ENCODE results near the gene IFT57. TPM values are rescaled to one million over a fixed set of nuclear protein-coding genes. Genes with fewer than 3 reads are reported as not detected.

IFT57 gene
- total and polyA plus RNA-seq, 12 donors, result 5.9 to 29.5 (median 20.4) TPM

- Histone ChIP-seq H3K4me1 (peaks cover 0 to 47% (median 0%) of the 10 kb centered on the region in 9 donors), H3K27ac (peak overlapping the region in 1 of 10 donors; percentile 83), H3K9me3 (no peaks in the 10 kb centered on the region), H3K4me3 (peak overlapping the region in 1 of 10 donors; percentile 22), H3K36me3 (no peaks in the 10 kb centered on the region), H3K27me3 (no peaks in the 10 kb centered on the region)
- 59 to 73% methylated on average over 6 of the region's 6 CpGs for WGBS, 2 donors
- DNase-seq (no peak), ATAC-seq (peak in 5 of 8 donors; percentile 24 to 59 (median 38))
- no peak for TF ChIP-seq CTCF (IDR thresholded peaks at IDR 0.05)
- intact Hi-C loops (cut with DNase I), result no loop called here
Measured at GRCh38 chr3:108125550-108126071, 96.6 kb downstream of the IFT57 start.

- peaks cover 0 to 47% (median 0%) of the 10 kb centered on the region in 9 donors for H3K4me1 ChIP-seq
- WGBS, 2 donors, result 88 to 96% methylated on average over 4 of the region's 4 CpGs
- H3K9me3 ChIP-seq, result no peaks in the 10 kb centered on the region
- DNase-seq, result no peak
- peak overlapping the region in 1 of 10 donors; percentile 83 for H3K27ac ChIP-seq
- intact Hi-C loops (cut with DNase I), result no loop called here
- H3K27me3 ChIP-seq, result no peaks in the 10 kb centered on the region
- no peaks in the 10 kb centered on the region for H3K36me3 ChIP-seq
- peak overlapping the region in 1 of 10 donors; percentile 22 for H3K4me3 ChIP-seq
- no peak for ATAC-seq
- TF ChIP-seq CTCF (IDR thresholded peaks at IDR 0.05), result no peak
Measured at GRCh38 chr3:108125153-108125543, 97.1 kb downstream of the IFT57 start.

- Histone ChIP-seq H3K27ac (peak overlapping the region in 1 of 10 donors; percentile 83), H3K4me3 (peak overlapping the region in 1 of 10 donors; percentile 23), H3K9me3 (no peaks in the 10 kb centered on the region), H3K36me3 (no peaks in the 10 kb centered on the region), H3K4me1 (peaks cover 0 to 48% (median 0%) of the 10 kb centered on the region in 9 donors), H3K27me3 (no peaks in the 10 kb centered on the region)
- intact Hi-C loops (cut with DNase I), result no loop called here
- no peak for DNase-seq
- 57 to 68% methylated on average over 10 of the region's 10 CpGs for WGBS, 2 donors
- TF ChIP-seq CTCF (IDR thresholded peaks at IDR 0.05), result no peak
- peak in 3 of 8 donors; percentile 38 to 39 (median 38) for ATAC-seq
Measured at GRCh38 chr3:108124337-108125152, 97.7 kb downstream of the IFT57 start.

- no peak for TF ChIP-seq CTCF (IDR thresholded peaks at IDR 0.05)
- WGBS, 2 donors, result 73 to 75% methylated on average over 3 of the region's 3 CpGs
- no peak for ATAC-seq
- intact Hi-C loops (cut with DNase I), result no loop called here
- Histone ChIP-seq H3K27ac (no peak overlapping the region), H3K36me3 (no peaks in the 10 kb centered on the region), H3K4me1 (peaks cover 0 to 48% (median 0%) of the 10 kb centered on the region in 9 donors), H3K9me3 (no peaks in the 10 kb centered on the region), H3K27me3 (no peaks in the 10 kb centered on the region), H3K4me3 (no peak overlapping the region)
- no peak for DNase-seq
Measured at GRCh38 chr3:108123326-108123725, 98.9 kb downstream of the IFT57 start.

Data from heart right ventricle (tissue), 16 donors.